Common myeloid progenitor, CD34-positive (primary cell): ENCODE results near the gene KREMEN2.

Source experiments
- CTCF ChIA-PET: fragments of 350-600 bp; sonication (Branson Sonifier 250); formaldehyde crosslinking; loops from one replicate; lab custom pipeline; 2021; ENCODE audit warnings: antibody characterized with exemption; lab: Charles Lee
- POLR2A ChIA-PET: fragments of 350-600 bp; sonication (Branson Sonifier 250); formaldehyde crosslinking; loops from one replicate; lab custom pipeline; 2021; ENCODE audit warnings: antibody characterized with exemption; lab: Charles Lee
- DNase-seq, 3 donors: peaks; one replicate each; pipeline versions ENCODE4 v3.0.0 to v3.0.0-alpha.2; 2013
- H3K27ac ChIP-seq, 2 experiments: 1 replicate in 1 of 2; 2 replicates in 1 of 2; pipeline ENCODE4 v1.7.0; 2013; ENCODE audit warnings: inconsistent platforms in 2 of 2, low read length in 2 of 2, mild to moderate bottlenecking in 2 of 2, low read depth in 1 of 2, moderate library complexity in 1 of 2; ENCODE audit not compliant: severe bottlenecking in 2 of 2, insufficient read depth in 1 of 2, poor library complexity in 1 of 2
- H3K27me3 ChIP-seq, 5 experiments: replicated peaks in 2 of 5; 1 replicate in 3 of 5; 2 replicates in 2 of 5; pipeline versions ENCODE4 v1.6.1 to v1.7.0; 2013; ENCODE audit warnings: low read length in 4 of 5, mild to moderate bottlenecking in 2 of 5, moderate library complexity in 2 of 5, inconsistent platforms in 1 of 5; ENCODE audit not compliant: insufficient read depth in 5 of 5, control insufficient read depth in 4 of 5
- H3K36me3 ChIP-seq, 4 experiments: 1 replicate in 2 of 4; 2 replicates in 2 of 4; pipeline versions ENCODE4 v1.6.1 to v1.7.0; 2013; ENCODE audit warnings: low read length in 3 of 4, control low read depth in 1 of 4, mild to moderate bottlenecking in 1 of 4; ENCODE audit not compliant: control insufficient read depth in 4 of 4, insufficient read depth in 4 of 4
- H3K4me1 ChIP-seq, 4 experiments: 1 replicate in 3 of 4; 2 replicates in 1 of 4; pipeline versions ENCODE4 v1.6.1 to v1.7.1; 2013; ENCODE audit warnings: low read length in 3 of 4, mild to moderate bottlenecking in 3 of 4, control low read depth in 1 of 4, inconsistent platforms in 1 of 4, moderate library complexity in 1 of 4; ENCODE audit not compliant: control insufficient read depth in 4 of 4, insufficient read depth in 4 of 4; ENCODE audit errors: control extremely low read depth in 1 of 4
- H3K4me3 ChIP-seq, 7 experiments: 1 replicate in 4 of 7; 2 replicates in 3 of 7; pipeline versions ENCODE4 v1.5.1 to v1.7.0; 2013; ENCODE audit warnings: mild to moderate bottlenecking in 7 of 7, low read length in 6 of 7, moderate library complexity in 6 of 7, inconsistent platforms in 2 of 7, low read depth in 2 of 7, control low read depth in 1 of 7; ENCODE audit not compliant: insufficient read depth in 4 of 7, control insufficient read depth in 1 of 7; ENCODE audit errors: extremely low read depth in 1 of 7
- H3K9me3 ChIP-seq, 5 experiments: 1 replicate in 4 of 5; 2 replicates in 1 of 5; pipeline versions ENCODE4 v1.6.1 to v1.7.1; 2013; ENCODE audit warnings: low read length in 4 of 5, mild to moderate bottlenecking in 2 of 5, inconsistent platforms in 1 of 5, low read depth in 1 of 5, moderate library complexity in 1 of 5; ENCODE audit not compliant: control insufficient read depth in 4 of 5, insufficient read depth in 2 of 5; ENCODE audit errors: control extremely low read depth in 1 of 5
- WGBS: methylation state at CpG from one replicate; pipeline ENCODE4 v1.1.5; 2013; ENCODE audit not compliant: insufficient coverage; 5-methylcytosine and 5-hydroxymethylcytosine counted together

Gene KREMEN2

GRCh38 chr16:2976673-2977072, 12.6 kb downstream of the KREMEN2 start:
- peaks cover 0 to 29% (median 15%) of the 10 kb centered on the region in 4 experiments for H3K4me1 ChIP-seq
- peaks cover 0 to 66% (median 25%) of the 10 kb centered on the region in 4 experiments for H3K36me3 ChIP-seq
- ChIA-PET CTCF (interaction anchor here (0.9 to 1.4 kb wide), 4 partner anchors 10 to 52 kb away, joined by 3 to 7 read pairs (median 3); a partner anchor contains a TSS), POLR2A (no interaction called here)
- no peak overlapping the region for H3K4me3 ChIP-seq
- H3K27me3 ChIP-seq = no peaks in the 10 kb centered on the region
- 96% methylated on average over 6 of the region's 15 CpGs for WGBS
- no peak for DNase-seq
- H3K9me3 ChIP-seq = no peaks in the 10 kb centered on the region
- no peak overlapping the region for H3K27ac ChIP-seq

DNA sequence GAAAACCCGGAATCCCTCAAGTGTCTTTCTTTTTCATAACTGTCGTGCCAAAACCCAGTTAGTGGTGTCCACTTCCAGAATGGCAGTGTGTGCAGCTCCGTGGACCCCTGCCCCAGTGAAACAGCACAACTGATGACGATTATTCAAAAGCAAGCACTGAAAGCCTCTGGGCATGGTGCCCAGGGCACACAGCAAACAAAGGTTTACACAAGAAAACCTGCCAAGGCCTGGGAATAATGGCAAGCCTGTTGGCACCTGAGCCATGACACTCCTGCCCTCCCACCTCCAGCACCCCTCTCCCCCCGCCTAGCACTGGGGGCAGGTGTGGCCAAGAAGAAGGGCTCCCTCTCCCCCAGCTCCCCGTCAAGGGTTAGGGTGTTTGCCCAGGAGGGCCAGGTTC, 13.4 kb downstream of the KREMEN2 start:
- Histone ChIP-seq H3K4me1 (peaks cover 0 to 30% (median 15%) of the 10 kb centered on the region in 4 experiments), H3K36me3 (peaks cover 0 to 58% (median 21%) of the 10 kb centered on the region in 4 experiments), H3K27me3 (no peaks in the 10 kb centered on the region), H3K27ac (no peak overlapping the region), H3K9me3 (no peaks in the 10 kb centered on the region), H3K4me3 (no peak overlapping the region)
- DNase-seq = no peak
- WGBS = 96% methylated on average over 5 of the region's 6 CpGs
- CTCF ChIA-PET = interaction anchor here (1.1 to 2.1 kb wide), 7 partner anchors 9 to 54 kb away, joined by 3 to 7 read pairs (median 5); a partner anchor contains a TSS
- POLR2A ChIA-PET = no interaction called here

- WGBS = 14% methylated on average over 38 of the region's 43 CpGs
- ChIA-PET CTCF (interaction anchor here (1.9 to 2.7 kb wide), 2 partner anchors 8 to 12 kb away, joined by 5 to 10 read pairs; no protein-coding TSS in a partner anchor), POLR2A (interaction anchor here (1.3 kb wide), 1 partner anchor 10 kb away, joined by 4 read pairs; no protein-coding TSS in a partner anchor)
- no peaks in the 10 kb centered on the region for H3K27me3 ChIP-seq
- peaks cover 0 to 37% (median 22%) of the 10 kb centered on the region in 4 experiments for H3K4me1 ChIP-seq
- no peaks in the 10 kb centered on the region for H3K9me3 ChIP-seq
- H3K27ac ChIP-seq = peak overlapping the region in 1 of 2 experiments; percentile 25
- peak overlapping the region; percentile 34 to 95 (median 88) for H3K4me3 ChIP-seq
- H3K36me3 ChIP-seq = peaks cover 0 to 36% (median 7%) of the 10 kb centered on the region in 4 experiments
- DNase-seq = no peak
Measured at GRCh38 chr16:2979669-2980226, 15.7 kb downstream of the KREMEN2 start.

- Histone ChIP-seq H3K4me3 (peak within 1 kb of the TSS; percentile 34 to 95 (median 88)), H3K27me3 (no peaks in the 10 kb centered on the region), H3K27ac (peak within 1 kb of the TSS; percentile 74 to 89), H3K4me1 (peaks cover 0 to 37% (median 22%) of the 10 kb centered on the region in 4 experiments), H3K9me3 (no peaks in the 10 kb centered on the region), H3K36me3 (peaks cover 0 to 28% (median 4%) of the 10 kb centered on the region in 4 experiments)
- DNase-seq = peak; percentile 81 to 91 (median 88)
- ChIA-PET POLR2A (interaction anchor here (0.6 to 1.3 kb wide), 3 partner anchors 10 to 808 kb away, joined by 3 to 5 read pairs (median 4); no protein-coding TSS in a partner anchor), CTCF (interaction anchor here (0.6 to 2.7 kb wide), 6 partner anchors 9 to 47 kb away, joined by 3 to 10 read pairs (median 4); no protein-coding TSS in a partner anchor)
- WGBS = 4% methylated on average over 72 of the region's 91 CpGs
Measured at GRCh38 chr16:2980227-2981176, 16.4 kb downstream of the KREMEN2 start, which contains the start of gene PKMYT1. PKMYT1 (minus strand) TSS chr16:2980446; CDS start chr16:2979657, 789 bp downstream.

DNA sequence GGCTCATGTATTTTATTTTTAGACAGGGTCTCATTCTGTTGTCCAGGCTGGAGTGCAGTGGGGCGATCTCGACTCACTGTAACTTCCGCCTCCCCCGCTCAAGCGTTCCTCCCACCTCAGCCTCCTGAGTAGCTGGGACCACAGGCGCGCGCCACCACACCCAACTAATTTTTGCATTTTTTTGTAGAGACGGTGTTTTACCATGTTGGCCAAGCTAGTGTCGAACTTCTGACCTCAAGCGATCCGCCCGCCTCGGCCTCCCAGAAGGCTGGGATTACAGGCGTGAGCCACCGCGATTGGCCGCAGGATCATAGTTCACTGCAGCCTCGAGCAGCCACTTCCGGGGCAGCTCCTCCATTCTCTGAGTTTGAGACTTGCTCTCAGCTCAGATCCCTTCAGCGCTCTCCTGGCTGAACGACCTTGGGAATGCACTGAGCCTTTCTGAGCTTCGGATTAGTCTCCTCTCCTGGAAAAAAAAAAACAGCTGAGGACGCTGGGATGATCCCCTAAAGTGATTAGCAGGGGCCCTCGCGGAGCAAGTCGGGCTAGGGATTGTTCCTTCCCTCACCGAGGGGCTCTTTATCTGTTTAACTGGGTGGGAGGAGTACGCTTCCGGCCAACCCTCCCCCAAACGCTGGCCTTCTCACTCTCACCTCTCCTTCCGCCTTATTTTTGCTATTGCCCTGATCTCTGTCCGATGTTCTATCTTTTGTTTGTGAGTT, 17.3 kb downstream of the KREMEN2 start:
- no peaks in the 10 kb centered on the region for H3K9me3 ChIP-seq
- H3K27ac ChIP-seq = peak overlapping the region in 1 of 2 experiments; percentile 89
- no peak for DNase-seq
- POLR2A ChIA-PET = no interaction called here
- WGBS = 85% methylated on average over 30 of the region's 33 CpGs
- CTCF ChIA-PET = interaction anchor here (0.9 to 2.7 kb wide), 5 partner anchors 10 to 15 kb away, joined by 3 to 10 read pairs (median 4); no protein-coding TSS in a partner anchor
- H3K36me3 ChIP-seq = peaks cover 0 to 20% (median 1%) of the 10 kb centered on the region in 4 experiments
- no peaks in the 10 kb centered on the region for H3K27me3 ChIP-seq
- H3K4me1 ChIP-seq = peaks cover 0 to 37% (median 22%) of the 10 kb centered on the region in 4 experiments
- peak overlapping the region in 4 of 7 experiments; percentile 82 to 95 (median 88) for H3K4me3 ChIP-seq

- H3K27ac ChIP-seq = peak overlapping the region in 1 of 2 experiments; percentile 89
- no peaks in the 10 kb centered on the region for H3K9me3 ChIP-seq
- CTCF ChIA-PET = interaction anchor here (1.1 to 2.7 kb wide), 3 partner anchors 12 to 16 kb away, joined by 3 to 10 read pairs (median 4); no protein-coding TSS in a partner anchor
- WGBS = 100% methylated on average over 2 of the region's 4 CpGs
- H3K4me1 ChIP-seq = peaks cover 0 to 37% (median 22%) of the 10 kb centered on the region in 4 experiments
- peaks cover 0 to 15% (median 0%) of the 10 kb centered on the region in 4 experiments for H3K36me3 ChIP-seq
- H3K27me3 ChIP-seq = no peaks in the 10 kb centered on the region
- POLR2A ChIA-PET = no interaction called here
- no peak overlapping the region for H3K4me3 ChIP-seq
- no peak for DNase-seq
Measured at GRCh38 chr16:2981899-2982250, 17.8 kb downstream of the KREMEN2 start.
